CD4-positive, CD25-positive, alpha-beta regulatory T cell (primary cell): ENCODE results near the gene METTL16. TPM values are rescaled to one million over a fixed set of nuclear protein-coding genes. Genes with fewer than 3 reads are reported as not detected.

ENCODE experiments used
- ATAC-seq, 2 donors: fragments of 150-1000 bp; cut with Tn5 transposase; one replicate each; pipeline ENCODE4 v1.10.0; 2021; ENCODE audit warnings: low read depth in 2 of 2, moderate number of reproducible peaks in 2 of 2, moderate library complexity in 1 of 2
- DNase-seq, 3 donors: peaks; one replicate each; pipeline versions ENCODE4 v3.0.0 to v3.0.0-alpha.2; 2012 to 2022; ENCODE audit warnings: mixed read lengths in 1 of 3
- H3K27ac ChIP-seq: one replicate; pipeline ENCODE4 v1.7.0; 2013; ENCODE audit warnings: mild to moderate bottlenecking, low read length; ENCODE audit not compliant: insufficient read depth, poor library complexity, severe bottlenecking
- H3K27me3 ChIP-seq: one replicate; pipeline ENCODE4 v1.7.0; 2013; ENCODE audit warnings: low read length; ENCODE audit not compliant: control insufficient read depth, insufficient read depth
- H3K36me3 ChIP-seq: one replicate; pipeline ENCODE4 v1.7.0; 2013; ENCODE audit warnings: mild to moderate bottlenecking, low read length, moderate library complexity; ENCODE audit not compliant: control insufficient read depth, insufficient read depth
- H3K4me1 ChIP-seq: 2 replicates; pipeline ENCODE4 v1.7.0; 2013; ENCODE audit warnings: mild to moderate bottlenecking, low read length; ENCODE audit not compliant: insufficient read depth, control insufficient read depth, poor library complexity, severe bottlenecking
- H3K4me3 ChIP-seq: one replicate; pipeline ENCODE4 v1.7.0; 2013; ENCODE audit warnings: low read depth, mild to moderate bottlenecking, low read length, moderate library complexity
- H3K9me3 ChIP-seq, 2 experiments: 1 replicate in 1 of 2; 2 replicates in 1 of 2; pipeline ENCODE4 v1.7.0; 2013; ENCODE audit warnings: low read length in 2 of 2, mild to moderate bottlenecking in 1 of 2, moderate library complexity in 1 of 2; ENCODE audit not compliant: control insufficient read depth in 2 of 2
- H3K27ac Mint-ChIP-seq, 3 donors: one replicate each; pipeline ENCODE4 v1.8.0; 2020 to 2022; ENCODE audit warnings: mild to moderate bottlenecking in 3 of 3, mixed read lengths in 3 of 3, moderate library complexity in 2 of 3
- H3K27me3 Mint-ChIP-seq: one replicate; pipeline ENCODE4 v1.8.0; 2022; ENCODE audit warnings: mild to moderate bottlenecking, mixed read lengths
- H3K36me3 Mint-ChIP-seq: one replicate; pipeline ENCODE4 v1.8.0; 2020; ENCODE audit warnings: mixed read lengths
- H3K4me1 Mint-ChIP-seq, 4 donors: one replicate each; pipeline ENCODE4 v1.8.0; 2020 to 2022; ENCODE audit warnings: mixed read lengths in 4 of 4, mild to moderate bottlenecking in 1 of 4
- H3K4me3 Mint-ChIP-seq, 4 donors: one replicate each; pipeline ENCODE4 v1.8.0; 2020 to 2022; ENCODE audit warnings: mild to moderate bottlenecking in 4 of 4, mixed read lengths in 4 of 4, moderate library complexity in 3 of 4
- H3K9me3 Mint-ChIP-seq, 7 donors: one replicate each; pipeline ENCODE4 v1.8.0; 2020 to 2022; ENCODE audit warnings: mixed read lengths in 7 of 7, mild to moderate bottlenecking in 3 of 7, moderate library complexity in 2 of 7
- polyA plus RNA-seq, 4 donors: library from polyadenylated mRNA; unstranded; fragments of 300-500 nt; fragmentation: Illumina TruSeq; gene quantifications; one replicate each; pipeline ENCODE4 v1.2.3, GENCODE V29; 2021
- total RNA-seq: library from RNA; stranded (reverse); gene quantifications from one replicate; pipeline ENCODE4 v1.2.3, GENCODE V29; 2022

The METTL16 gene
- total and polyA plus RNA-seq, 5 donors from 2014 or later = 12.9 to 39.2 (median 16.9) TPM

DNA sequence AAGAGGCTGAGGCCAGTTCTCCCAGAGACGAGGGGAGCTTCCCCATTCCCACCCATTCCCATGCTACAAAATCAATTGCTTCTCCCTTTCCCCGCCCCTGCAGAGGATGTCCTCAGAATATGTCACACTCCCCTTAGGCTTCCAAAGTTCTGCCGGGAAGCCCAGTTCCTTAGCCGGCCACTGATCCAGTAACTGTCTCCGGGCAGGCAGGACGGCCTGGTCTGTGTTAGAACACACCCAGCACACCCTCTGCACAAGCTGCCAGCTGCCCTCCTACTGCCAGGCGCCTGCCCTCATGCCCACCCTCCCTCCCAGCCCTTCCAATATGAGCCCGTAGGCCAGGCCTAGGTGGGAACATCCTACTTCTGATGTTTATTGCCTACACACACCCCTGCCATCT, 143.3 kb downstream of the METTL16 start:
- H3K4me3 ChIP-seq = no peak overlapping the region
- no peak overlapping the region for H3K27ac Mint-ChIP-seq
- no peaks in the 10 kb centered on the region for H3K27me3 Mint-ChIP-seq
- no peak overlapping the region for H3K4me3 Mint-ChIP-seq
- no peaks in the 10 kb centered on the region for H3K9me3 ChIP-seq
- no peaks in the 10 kb centered on the region for H3K36me3 Mint-ChIP-seq
- H3K4me1 ChIP-seq = no peaks in the 10 kb centered on the region
- peaks cover 6% of the 10 kb centered on the region for H3K36me3 ChIP-seq
- no peak for DNase-seq
- ATAC-seq = no peak
- no peaks in the 10 kb centered on the region for H3K27me3 ChIP-seq
- no peak overlapping the region for H3K27ac ChIP-seq
- H3K4me1 Mint-ChIP-seq = no peaks in the 10 kb centered on the region
- H3K9me3 Mint-ChIP-seq = no peaks in the 10 kb centered on the region

GRCh38 chr17:2366747-2367494, 144.8 kb downstream of the METTL16 start:
- H3K4me1 ChIP-seq = no peaks in the 10 kb centered on the region
- Mint-ChIP-seq H3K27me3 (no peaks in the 10 kb centered on the region), H3K27ac (no peak overlapping the region), H3K4me1 (no peaks in the 10 kb centered on the region), H3K9me3 (no peaks in the 10 kb centered on the region), H3K4me3 (no peak overlapping the region), H3K36me3 (peaks cover 3% of the 10 kb centered on the region)
- H3K9me3 ChIP-seq = no peaks in the 10 kb centered on the region
- DNase-seq (no peak), ATAC-seq (no peak)
- H3K4me3 ChIP-seq = no peak overlapping the region
- H3K36me3 ChIP-seq = peaks cover 4% of the 10 kb centered on the region
- H3K27ac ChIP-seq = no peak overlapping the region
- no peaks in the 10 kb centered on the region for H3K27me3 ChIP-seq

Other genes with a start within 250 kb of the METTL16 start
- 42.9 TPM for gene SMG6, start 208.1 kb downstream of the METTL16 start, total RNA-seq
- gene SMG6, start 208.1 kb downstream of the METTL16 start, polyA plus RNA-seq = 1 to 10 TPM; 3.3 to 5.1 (median 4.7) TPM
- gene SRR, start 207.9 kb downstream of the METTL16 start, total RNA-seq = 2.9 TPM
- 1 to 10 TPM; 4.2 to 9.2 (median 8.5) TPM for gene SRR, start 207.9 kb downstream of the METTL16 start, polyA plus RNA-seq
- 25.1 TPM for gene TSR1, start 175.4 kb downstream of the METTL16 start, total RNA-seq
- 10 to 100 TPM; 11.4 to 17.0 (median 14.5) TPM for gene TSR1, start 175.4 kb downstream of the METTL16 start, polyA plus RNA-seq
- gene SGSM2, start 174.4 kb downstream of the METTL16 start, total RNA-seq = 107 TPM
- 1 to 10 TPM; 5.6 to 8.0 (median 5.8) TPM for gene SGSM2, start 174.4 kb downstream of the METTL16 start, polyA plus RNA-seq
- gene MNT, start 110.8 kb downstream of the METTL16 start, total RNA-seq = 93.4 TPM
- 1 to 10 TPM in 2 of 4 donors, under 1 TPM in 2; 0.50 to 1.1 (median 0.97) TPM for gene MNT, start 110.8 kb downstream of the METTL16 start, polyA plus RNA-seq
- 174 TPM for gene PAFAH1B1, start 81.8 kb upstream of the METTL16 start, total RNA-seq
- gene PAFAH1B1, start 81.8 kb upstream of the METTL16 start, polyA plus RNA-seq = 10 to 100 TPM; 20.6 to 39.7 (median 27.3) TPM
- 43.1 TPM for gene CLUH, start 199.9 kb upstream of the METTL16 start, total RNA-seq
- 1 to 10 TPM; 3.4 to 6.2 (median 4.3) TPM for gene CLUH, start 199.9 kb upstream of the METTL16 start, polyA plus RNA-seq
- 0.12 TPM for gene CCDC92B, start 237.8 kb upstream of the METTL16 start, total RNA-seq
- gene CCDC92B, start 237.8 kb upstream of the METTL16 start, polyA plus RNA-seq = not detected